HL-60/S4 treated with phorbol 12-myristate 13-acetate at 8.2 ng/mL for 4 days and 3 days (cell line): Measurements from ENCODE around the gene KCNJ18.
"Not testable (repeated sequence)": the region's sequence is repeated elsewhere in the genome, so short reads cannot be mapped to it uniquely, and the experiment has no call there.

ENCODE experiments used
- in situ Hi-C: fragments of 300-500 bp; cut with MboI; formaldehyde crosslinking; loops from 2 replicates; pipeline ENCODE4 v1.15.0; 2022; ENCODE audit warnings: low sequenced_read_pairs

The KCNJ18 gene

GRCh38 chr17:21683897-21684296 is 8.4 kb upstream of the KCNJ18 start:
- in situ Hi-C loops, result loop anchor here (10.0 kb wide), 1 partner anchor 279 kb away; no protein-coding TSS in a partner anchor

GRCh38 chr17:21684384-21684783 is 7.9 kb upstream of the KCNJ18 start:
- in situ Hi-C loops, result loop anchor here (10.0 kb wide), 1 partner anchor 280 kb away; no protein-coding TSS in a partner anchor

GRCh38 chr17:21685061-21685795 is 7.1 kb upstream of the KCNJ18 start:
- in situ Hi-C loops, result loop anchor here (10.0 kb wide), 1 partner anchor 280 kb away; no protein-coding TSS in a partner anchor

GRCh38 chr17:21686165-21687015 is 5.9 kb upstream of the KCNJ18 start:
- in situ Hi-C loops, result loop anchor here (10.0 kb wide), 1 partner anchor 282 kb away; no protein-coding TSS in a partner anchor

- in situ Hi-C loops, result loop anchor here (10.0 kb wide), 1 partner anchor 283 kb away; no protein-coding TSS in a partner anchor
These were observed 5.0 kb upstream of the KCNJ18 start for GRCh38 chr17:21687136-21687953.

- in situ Hi-C loops, result loop anchor here (10.0 kb wide), 1 partner anchor 284 kb away; no protein-coding TSS in a partner anchor
These were observed 3.9 kb upstream of the KCNJ18 start for GRCh38 chr17:21688293-21688949.

GRCh38 chr17:21689604-21690003 is 2.7 kb upstream of the KCNJ18 start:
- in situ Hi-C loops, result loop anchor here (10.0 kb wide), 1 partner anchor 285 kb away; no protein-coding TSS in a partner anchor

- in situ Hi-C loops, result not testable (repeated sequence)
These were observed 1.5 kb upstream of the KCNJ18 start for GRCh38 chr17:21690811-21691210.

- in situ Hi-C loops, result not testable (repeated sequence)
These were observed 842 bp upstream of the KCNJ18 start for GRCh38 chr17:21691481-21691880.

GRCh38 chr17:21692704-21693065 is 362 bp downstream of the KCNJ18 start:
- in situ Hi-C loops, result not testable (repeated sequence)

GRCh38 chr17:21693391-21693796 is 1.1 kb downstream of the KCNJ18 start:
- in situ Hi-C loops, result not testable (repeated sequence)

- in situ Hi-C loops, result not testable (repeated sequence)
These were observed 1.6 kb downstream of the KCNJ18 start for GRCh38 chr17:21693937-21694336.

GRCh38 chr17:21696227-21696626 is 3.9 kb downstream of the KCNJ18 start:
- in situ Hi-C loops, result not testable (repeated sequence)

- in situ Hi-C loops, result not testable (repeated sequence)
These were observed 4.7 kb downstream of the KCNJ18 start for GRCh38 chr17:21696842-21697507.

- in situ Hi-C loops, result not testable (repeated sequence)
These were observed 5.2 kb downstream of the KCNJ18 start for GRCh38 chr17:21697508-21697860.

- in situ Hi-C loops, result not testable (repeated sequence)
These were observed 6.2 kb downstream of the KCNJ18 start for GRCh38 chr17:21698437-21699075.

GRCh38 chr17:21699124-21699523 is 6.8 kb downstream of the KCNJ18 start:
- in situ Hi-C loops, result not testable (repeated sequence)

GRCh38 chr17:21699573-21700236 is 7.4 kb downstream of the KCNJ18 start:
- in situ Hi-C loops, result not testable (repeated sequence)

- in situ Hi-C loops, result not testable (repeated sequence)
These were observed 8.8 kb downstream of the KCNJ18 start for GRCh38 chr17:21701090-21701489.
